Sigmoid colon (tissue), 7 donors: ENCODE results near the gene SLC16A12. TPM values are rescaled to one million over a fixed set of nuclear protein-coding genes. Genes with fewer than 3 reads are reported as not detected.

Source experiments
- DNase-seq: peaks from one replicate; pipeline ENCODE4 v3.0.0-alpha.2; 2019
- H3K27ac ChIP-seq, 4 donors: fragments of 200-600 bp; sonication (generic); one replicate each; pipeline ENCODE4 v1.5.1; 2016 to 2019; ENCODE audit warnings: mild to moderate bottlenecking in 1 of 4
- H3K27me3 ChIP-seq, 3 donors: fragments of 200-600 bp; sonication (generic); one replicate each; pipeline ENCODE4 v1.5.1; 2019; ENCODE audit warnings: mild to moderate bottlenecking in 1 of 3
- H3K36me3 ChIP-seq, 4 donors: fragments of 200-600 bp; sonication (generic); one replicate each; pipeline ENCODE4 v1.5.1; 2016 to 2019
- H3K4me1 ChIP-seq, 4 donors: fragments of 200-600 bp; sonication (generic); one replicate each; pipeline ENCODE4 v1.5.1; 2017 to 2019
- H3K4me3 ChIP-seq, 4 donors: fragments of 200-600 bp; sonication (generic); one replicate each; pipeline ENCODE4 v1.5.1; 2017 to 2019; ENCODE audit warnings: mild to moderate bottlenecking in 2 of 4, moderate library complexity in 1 of 4
- H3K9me3 ChIP-seq, 4 donors: fragments of 200-600 bp in 3 of 4; sonication (generic) in 3 of 4; one replicate each; pipeline versions ENCODE4 v1.5.1 to v1.6.1; 2013 to 2019
- EP300 ChIP-seq, 4 donors: sonication (generic); formaldehyde crosslinking; IDR thresholded peaks; one replicate each; pipeline ENCODE4 v1.6.1; 2017; ENCODE audit warnings: antibody characterized with exemption in 4 of 4
- POLR2A ChIP-seq, 2 donors: fragments of 450-650 bp; IDR thresholded peaks; one replicate each; pipeline ENCODE4 v1.6.1; 2016; ENCODE audit warnings: antibody characterized with exemption in 2 of 2, mild to moderate bottlenecking in 2 of 2, moderate library complexity in 2 of 2
- POLR2AphosphoS5 ChIP-seq, 4 donors: sonication (generic); formaldehyde crosslinking; IDR thresholded peaks; one replicate each; pipeline ENCODE4 v1.6.1; 2017; ENCODE audit warnings: antibody characterized with exemption in 4 of 4
- WGBS, 2 donors: extraction: QIAGEN DNeasy Blood & Tissue Kit; methylation state at CpG; one replicate each; pipeline ENCODE4 v1.1.7; 2013; 5-methylcytosine and 5-hydroxymethylcytosine counted together
- intact Hi-C: fragments of 100-400 bp; cut with DNase I; formaldehyde crosslinking; loops from one replicate; pipeline ENCODE4 v1.15.1; 2023
- polyA plus RNA-seq, 3 donors: library from polyadenylated mRNA; stranded (reverse); fragments of 200-250 nt; gene quantifications; one replicate each; pipeline ENCODE4 v1.2.3, GENCODE V29; 2013
- total RNA-seq, 4 donors: library from RNA; depleted of rRNA; stranded (reverse); fragments of >200 nt; gene quantifications; one replicate each; pipeline ENCODE4 v1.1.0, GENCODE V29; 2016
- TF ChIP-seq, protein P1 (sequence below), 4 experiments: fragments of 450-650 bp in 3 of 4; fragments of 200-600 bp in 1 of 4; IDR thresholded peaks; one replicate each; pipeline ENCODE4 v1.5.1; 2016 to 2019; ENCODE audit warnings: antibody characterized with exemption in 4 of 4, mild to moderate bottlenecking in 3 of 4, moderate library complexity in 2 of 4
- donor health status: healthy with polysubstance abuse.
- donor health status: Bipolar disorder and iron deficiency.
- donor health status: healthy.

SLC16A12 gene
- total and polyA plus RNA-seq, 7 donors = 0.13 to 3.9 (median 1.3) TPM; not detected in 1

GRCh38 chr10:89442289-89442688 is 93.1 kb downstream of the SLC16A12 start:
- H3K27ac ChIP-seq = no peak overlapping the region
- no peak overlapping the region for H3K4me3 ChIP-seq
- intact Hi-C loops = no loop called here
- peaks cover 0 to 3% (median 0%) of the 10 kb centered on the region in 4 donors for H3K9me3 ChIP-seq
- no peaks in the 10 kb centered on the region for H3K4me1 ChIP-seq
- 81 to 87% methylated on average over 1 of the region's 1 CpG for WGBS, 2 donors
- H3K36me3 ChIP-seq = no peaks in the 10 kb centered on the region
- TF ChIP-seq POLR2A (IDR thresholded peaks at IDR 0.05) (no peak), POLR2AphosphoS5 (IDR thresholded peaks at IDR 0.05) (no peak), EP300 (IDR thresholded peaks at IDR 0.05) (no peak)
- TF ChIP-seq, protein P1, sequence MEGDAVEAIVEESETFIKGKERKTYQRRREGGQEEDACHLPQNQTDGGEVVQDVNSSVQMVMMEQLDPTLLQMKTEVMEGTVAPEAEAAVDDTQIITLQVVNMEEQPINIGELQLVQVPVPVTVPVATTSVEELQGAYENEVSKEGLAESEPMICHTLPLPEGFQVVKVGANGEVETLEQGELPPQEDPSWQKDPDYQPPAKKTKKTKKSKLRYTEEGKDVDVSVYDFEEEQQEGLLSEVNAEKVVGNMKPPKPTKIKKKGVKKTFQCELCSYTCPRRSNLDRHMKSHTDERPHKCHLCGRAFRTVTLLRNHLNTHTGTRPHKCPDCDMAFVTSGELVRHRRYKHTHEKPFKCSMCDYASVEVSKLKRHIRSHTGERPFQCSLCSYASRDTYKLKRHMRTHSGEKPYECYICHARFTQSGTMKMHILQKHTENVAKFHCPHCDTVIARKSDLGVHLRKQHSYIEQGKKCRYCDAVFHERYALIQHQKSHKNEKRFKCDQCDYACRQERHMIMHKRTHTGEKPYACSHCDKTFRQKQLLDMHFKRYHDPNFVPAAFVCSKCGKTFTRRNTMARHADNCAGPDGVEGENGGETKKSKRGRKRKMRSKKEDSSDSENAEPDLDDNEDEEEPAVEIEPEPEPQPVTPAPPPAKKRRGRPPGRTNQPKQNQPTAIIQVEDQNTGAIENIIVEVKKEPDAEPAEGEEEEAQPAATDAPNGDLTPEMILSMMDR (IDR thresholded peaks at IDR 0.05) = no peak
- H3K27me3 ChIP-seq = no peaks in the 10 kb centered on the region
- DNase-seq = no peak

GRCh38 chr10:89440226-89441009 is 95.0 kb downstream of the SLC16A12 start:
- DNase-seq = no peak
- no peaks in the 10 kb centered on the region for H3K4me1 ChIP-seq
- no peak overlapping the region for H3K4me3 ChIP-seq
- no peak overlapping the region for H3K27ac ChIP-seq
- 36 to 79% methylated on average over 4 of the region's 4 CpGs for WGBS, 2 donors
- no peaks in the 10 kb centered on the region for H3K36me3 ChIP-seq
- TF ChIP-seq EP300 (IDR thresholded peaks at IDR 0.05) (no peak), POLR2A (IDR thresholded peaks at IDR 0.05) (no peak), POLR2AphosphoS5 (IDR thresholded peaks at IDR 0.05) (no peak)
- TF ChIP-seq, protein P1 (IDR thresholded peaks at IDR 0.05) = no peak
- no peaks in the 10 kb centered on the region for H3K27me3 ChIP-seq
- intact Hi-C loops = no loop called here
- no peaks in the 10 kb centered on the region for H3K9me3 ChIP-seq

- 49 to 80% methylated on average over 4 of the region's 4 CpGs for WGBS, 2 donors
- H3K27me3 ChIP-seq = no peaks in the 10 kb centered on the region
- no peak overlapping the region for H3K4me3 ChIP-seq
- DNase-seq = no peak
- intact Hi-C loops = no loop called here
- TF ChIP-seq POLR2A (IDR thresholded peaks at IDR 0.05) (no peak), POLR2AphosphoS5 (IDR thresholded peaks at IDR 0.05) (no peak), EP300 (IDR thresholded peaks at IDR 0.05) (no peak)
- TF ChIP-seq, protein P1 (IDR thresholded peaks at IDR 0.05) = no peak
- H3K36me3 ChIP-seq = no peaks in the 10 kb centered on the region
- no peak overlapping the region for H3K27ac ChIP-seq
- no peaks in the 10 kb centered on the region for H3K9me3 ChIP-seq
- H3K4me1 ChIP-seq = no peaks in the 10 kb centered on the region
These were observed 96.9 kb downstream of the SLC16A12 start for GRCh38 chr10:89438525-89438924.

DNA sequence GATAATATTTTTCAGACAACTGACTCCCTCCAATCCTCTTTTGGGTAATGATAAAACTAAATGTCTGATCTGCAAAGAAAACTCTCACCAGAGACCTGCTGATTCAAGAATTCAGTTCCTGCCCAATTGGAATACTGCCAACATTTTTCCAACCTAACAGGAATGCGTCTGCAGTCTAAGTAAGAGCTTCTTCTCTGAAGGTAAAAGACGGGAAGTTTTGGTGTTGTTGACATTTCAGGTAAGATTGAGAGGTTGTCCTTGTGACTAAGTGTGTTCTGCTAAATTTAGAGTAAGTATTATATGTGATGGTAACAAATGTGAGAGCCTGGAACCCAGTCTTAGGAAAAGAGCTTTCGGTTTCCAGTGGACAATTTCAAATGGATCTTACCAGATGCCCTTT is 103.4 kb downstream of the SLC16A12 start:
- Histone ChIP-seq H3K4me1 (peaks cover 0 to 8% (median 0%) of the 10 kb centered on the region in 4 donors), H3K4me3 (no peak overlapping the region), H3K9me3 (no peaks in the 10 kb centered on the region), H3K27me3 (no peaks in the 10 kb centered on the region), H3K36me3 (no peaks in the 10 kb centered on the region), H3K27ac (no peak overlapping the region)
- intact Hi-C loops = no loop called here
- no peak for DNase-seq
- WGBS, 2 donors = 51 to 74% methylated on average over 3 of the region's 3 CpGs
- TF ChIP-seq POLR2A (IDR thresholded peaks at IDR 0.05) (no peak), POLR2AphosphoS5 (IDR thresholded peaks at IDR 0.05) (no peak)
- TF ChIP-seq, protein P1 (IDR thresholded peaks at IDR 0.05) = no peak
